A549 (cell line): ENCODE data around the gene C2. TPM values are rescaled to one million over a fixed set of nuclear protein-coding genes. Genes with fewer than 3 reads are reported as not detected.

Experiments used
- ATAC-seq, 2 experiments: fragments of 200-7000 bp in 1 of 2; fragments of >200 bp in 1 of 2; cut with Nextera tagmentation in 1 of 2; cut with Tn5 transposase in 1 of 2; 3 replicates each; pipeline versions ENCODE4 v1.8.0 to v1.9.1; 2018 to 2020; ENCODE audit warnings: mild to moderate bottlenecking in 1 of 2, moderate library complexity in 1 of 2
- CTCF ChIA-PET: fragments of 300-600 bp; sonication (Branson Sonifier 250); formaldehyde crosslinking; extraction: SDS; loops from one replicate; lab custom pipeline; 2021; ENCODE audit warnings: antibody characterized with exemption, inconsistent platforms; lab: Yijun Ruan, JAX
- POLR2A ChIA-PET: fragments of 350-600 bp; formaldehyde crosslinking; extraction: SDS; loops from one replicate; lab custom pipeline; 2021; ENCODE audit warnings: antibody characterized with exemption, inconsistent platforms; lab: Yijun Ruan, JAX
- DNase-seq, 2 experiments: peaks; one replicate each; pipeline versions ENCODE4 v3.0.0 to v3.0.0-alpha.2; 2011 to 2016; ENCODE audit warnings: low read depth in 1 of 2, low spot score in 1 of 2
- FAIRE-seq: peaks from 2 replicates; lab custom pipeline; 2011; peaks lifted over from hg19 to GRCh38; lab: Jason Lieb, UNC
- H3K27ac ChIP-seq, 2 experiments: fragments of >200 bp; sonication (Bioruptor Twin); formaldehyde crosslinking; 3 replicates each; pipeline ENCODE4 v1.5.1; 2016 to 2017
- H3K4me1 ChIP-seq: fragments of >200 bp; sonication (Bioruptor Twin); formaldehyde crosslinking; 3 replicates; pipeline ENCODE4 v1.6.1; 2016
- H3K4me2 ChIP-seq: fragments of >200 bp; sonication (Bioruptor Twin); formaldehyde crosslinking; 3 replicates; pipeline ENCODE4 v1.6.1; 2016
- H3K4me3 ChIP-seq: fragments of >200 bp; sonication (Bioruptor Twin); formaldehyde crosslinking; 3 replicates; pipeline ENCODE4 v1.5.1; 2016
- H3K9me3 ChIP-seq: fragments of >200 bp; sonication (Bioruptor Twin); formaldehyde crosslinking; 3 replicates; pipeline ENCODE4 v1.6.1; 2016
- BHLHE40 ChIP-seq: IDR thresholded peaks from 2 replicates; pipeline ENCODE4 v1.6.1; 2012; ENCODE audit warnings: low read depth, low read length, inconsistent platforms
- EHF ChIP-seq: fragments of 250-450 bp; sonication (Bioruptor Pico); IDR thresholded peaks from 2 replicates; pipeline ENCODE4 v1.5.0; 2020; ENCODE audit warnings: mild to moderate bottlenecking
- EHMT2 ChIP-seq: fragments of 200-600 bp; sonication (generic); IDR thresholded peaks from 2 replicates; pipeline ENCODE4 v1.6.1; 2016; ENCODE audit warnings: antibody characterized with exemption, low read depth, mild to moderate bottlenecking, moderate library complexity
- EP300 ChIP-seq, 2 experiments: fragments of >200 bp; sonication (Bioruptor Twin); formaldehyde crosslinking; IDR thresholded peaks; 2 replicates in 1 of 2; 3 replicates in 1 of 2; pipeline ENCODE4 v1.6.1; 2016 to 2017
- FOSL2 ChIP-seq, 2 experiments: fragments of 450-650 bp in 1 of 2; fragments of >200 bp in 1 of 2; sonication (Bioruptor Twin) in 1 of 2; formaldehyde crosslinking; IDR thresholded peaks; 2 replicates each; pipeline versions ENCODE4 v1.5.0 to v1.6.1; 2016 to 2020; ENCODE audit warnings: mild to moderate bottlenecking in 1 of 2, moderate library complexity in 1 of 2
- GATA3 ChIP-seq: IDR thresholded peaks from 2 replicates; pipeline ENCODE4 v1.6.1; 2012; ENCODE audit warnings: borderline replicate concordance
- HEYL ChIP-seq: fragments of 250-450 bp; sonication (Bioruptor Pico); IDR thresholded peaks from 2 replicates; pipeline ENCODE4 v1.8.0; 2021; ENCODE audit warnings: mild to moderate bottlenecking, moderate library complexity
- MAFK ChIP-seq: fragments of 450-650 bp; IDR thresholded peaks from 2 replicates; pipeline ENCODE4 v1.6.1; 2014; ENCODE audit not compliant: partially characterized antibody
- MYC ChIP-seq: IDR thresholded peaks from 2 replicates; pipeline ENCODE4 v1.6.1; 2012; ENCODE audit warnings: mild to moderate bottlenecking, inconsistent platforms, low read length, improper control_type of control experiment, borderline replicate concordance
- NFE2L2 ChIP-seq: fragments of 150-350 bp; conservative IDR thresholded peaks from 2 replicates; pipeline ENCODE4 v1.6.1; 2014; ENCODE audit warnings: low read length
- POLR2A ChIP-seq: IDR thresholded peaks from 2 replicates; pipeline ENCODE4 v1.6.1; 2012; ENCODE audit warnings: mild to moderate bottlenecking, low read length
- RAD21 ChIP-seq, 2 experiments: fragments of >200 bp in 1 of 2; sonication (Bioruptor Twin) in 1 of 2; formaldehyde crosslinking in 1 of 2; IDR thresholded peaks in 1 of 2; conservative IDR thresholded peaks in 1 of 2; 2 replicates in 1 of 2; 3 replicates in 1 of 2; pipeline ENCODE4 v1.6.1; 2012 to 2018; ENCODE audit warnings: inconsistent platforms in 1 of 2
- REST ChIP-seq: fragments of 200-600 bp; sonication (generic); IDR thresholded peaks from 2 replicates; pipeline ENCODE4 v1.6.1; 2016; ENCODE audit warnings: antibody characterized with exemption, mild to moderate bottlenecking, moderate library complexity
- RFX5 ChIP-seq: fragments of 450-650 bp; IDR thresholded peaks from 2 replicates; pipeline ENCODE4 v1.7.1; 2014; ENCODE audit warnings: antibody characterized with exemption, mild to moderate bottlenecking, moderate library complexity
- ZSCAN20 ChIP-seq: fragments of 250-450 bp; sonication (Bioruptor Pico); IDR thresholded peaks from 2 replicates; pipeline ENCODE4 v1.8.0; 2022; ENCODE audit warnings: mild to moderate bottlenecking, moderate library complexity
- WGBS: methylation state at CpG from one replicate; pipeline ENCODE4 v1.1.6; 2017; ENCODE audit errors: missing lambda C conversion rate; 5-methylcytosine and 5-hydroxymethylcytosine counted together
- polyA plus RNA-seq, 4 experiments: library from polyadenylated mRNA; depleted of rRNA in 3 of 4; stranded (reverse); fragments of >200 nt; fragmentation: RNase III in 1 of 4; extraction: RNeasy Plus Mini Kit Qiagen cat#74134 plus additional on column Dnase treatment in 1 of 4; gene quantifications; 2 replicates in 3 of 4; 3 replicates in 1 of 4; pipeline ENCODE4 v1.2.3, GENCODE V29; 2011 to 2017
- TF ChIP-seq, protein P1 (sequence below): fragments of 250-450 bp; sonication (Bioruptor Pico); IDR thresholded peaks from 2 replicates; pipeline ENCODE4 v1.5.0; 2021; ENCODE audit warnings: mild to moderate bottlenecking, moderate library complexity, borderline replicate concordance
- TF ChIP-seq, protein P2 (sequence below): fragments of >200 bp; sonication (Bioruptor Twin); formaldehyde crosslinking; IDR thresholded peaks from 2 replicates; pipeline ENCODE4 v1.6.1; 2016

The C2 gene
- polyA plus RNA-seq, 2 of the 4 experiments (the other 2 are of a cell fraction), result 0.22 to 0.87 TPM

DNA sequence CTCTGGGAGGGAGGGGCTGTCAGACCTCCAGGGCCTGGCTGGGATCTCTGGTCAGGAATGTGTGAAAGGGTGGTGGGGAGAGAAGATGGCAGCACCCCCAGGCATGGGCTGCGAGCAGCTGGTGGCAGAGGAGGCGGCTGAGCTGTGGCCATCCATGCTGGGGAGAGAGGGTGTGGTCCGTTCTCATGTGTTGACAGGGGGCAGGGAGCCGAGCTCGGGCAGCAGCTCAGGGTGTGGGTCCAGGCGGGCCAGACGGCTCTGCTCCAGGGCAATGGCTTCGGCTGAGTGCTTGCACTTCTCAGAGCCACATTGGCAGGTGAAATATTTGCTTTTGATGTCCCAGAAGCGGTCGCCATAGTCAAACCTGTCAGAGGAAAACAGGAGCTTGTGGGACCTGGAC is 47.6 kb upstream of the C2 start (continued):
- TF ChIP-seq REST (no peak), MYC (no peak), NFE2L2 (no peak), POLR2A (no peak), EHMT2 (no peak)
- TF ChIP-seq, all 56 proteins: peak for 0

DNA sequence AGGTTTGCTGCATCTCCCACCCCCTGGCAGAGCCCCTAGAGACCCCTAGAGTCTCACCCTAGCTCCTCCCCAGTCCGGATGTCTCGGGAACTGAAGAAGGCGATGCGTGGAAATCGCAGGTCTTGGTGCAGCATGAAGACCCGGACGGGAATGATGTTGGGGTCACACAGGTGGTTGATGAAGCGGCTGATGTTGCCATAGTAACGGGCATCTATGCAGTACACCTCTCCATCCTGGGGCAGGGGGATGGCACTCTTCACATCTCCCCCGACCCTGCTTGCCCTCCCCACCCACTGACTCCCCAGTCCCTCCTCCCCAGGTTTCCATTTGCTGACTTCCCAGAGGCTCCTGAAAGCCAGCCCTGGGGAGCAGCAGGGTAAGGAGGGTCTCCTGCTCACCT is 46.9 kb upstream of the C2 start:
- ATAC-seq (no peak), DNase-seq (no peak), FAIRE-seq (no peak)
- no peak for TF ChIP-seq EP300 (IDR thresholded peaks at IDR 0.05)
- TF ChIP-seq, protein P1, sequence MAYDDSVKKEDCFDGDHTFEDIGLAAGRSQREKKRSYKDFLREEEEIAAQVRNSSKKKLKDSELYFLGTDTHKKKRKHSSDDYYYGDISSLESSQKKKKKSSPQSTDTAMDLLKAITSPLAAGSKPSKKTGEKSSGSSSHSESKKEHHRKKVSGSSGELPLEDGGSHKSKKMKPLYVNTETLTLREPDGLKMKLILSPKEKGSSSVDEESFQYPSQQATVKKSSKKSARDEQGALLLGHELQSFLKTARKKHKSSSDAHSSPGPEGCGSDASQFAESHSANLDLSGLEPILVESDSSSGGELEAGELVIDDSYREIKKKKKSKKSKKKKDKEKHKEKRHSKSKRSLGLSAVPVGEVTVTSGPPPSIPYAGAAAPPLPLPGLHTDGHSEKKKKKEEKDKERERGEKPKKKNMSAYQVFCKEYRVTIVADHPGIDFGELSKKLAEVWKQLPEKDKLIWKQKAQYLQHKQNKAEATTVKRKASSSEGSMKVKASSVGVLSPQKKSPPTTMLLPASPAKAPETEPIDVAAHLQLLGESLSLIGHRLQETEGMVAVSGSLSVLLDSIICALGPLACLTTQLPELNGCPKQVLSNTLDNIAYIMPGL, result no peak
- H3K4me1 ChIP-seq, result no peaks in the 10 kb centered on the region
- no peaks in the 10 kb centered on the region for H3K9me3 ChIP-seq
- 92% methylated on average over 10 of the region's 10 CpGs for WGBS
- H3K27ac ChIP-seq, result no peak overlapping the region
- ChIA-PET POLR2A (interaction anchor here (0.5 kb wide), 1 partner anchor 50 kb away, joined by 3 read pairs; no protein-coding TSS in a partner anchor), CTCF (interaction anchor here (1.1 to 4.0 kb wide), 2 partner anchors 8 to 44 kb away, joined by 3 to 25 read pairs; no protein-coding TSS in a partner anchor)
- no peak overlapping the region for H3K4me2 ChIP-seq
- H3K4me3 ChIP-seq, result no peak overlapping the region

- no peak overlapping the region for H3K4me2 ChIP-seq
- TF ChIP-seq BHLHE40 (no peak), MAFK (no peak), HEYL (CRISPR knock-in tag) (no peak), RFX5 (no peak), GATA3 (no peak), EHF (CRISPR knock-in tag) (no peak), FOSL2 (IDR thresholded peaks at IDR 0.05) (no peak), FOSL2 (CRISPR knock-in tag; IDR thresholded peaks at IDR 0.05) (no peak), ZSCAN20 (CRISPR knock-in tag) (no peak), RAD21 (conservative IDR thresholded peaks at IDR 0.05 in 1 of 2, IDR thresholded peaks at IDR 0.05 in 1 of 2) (no peak), MYC (no peak)
- TF ChIP-seq, protein P2, sequence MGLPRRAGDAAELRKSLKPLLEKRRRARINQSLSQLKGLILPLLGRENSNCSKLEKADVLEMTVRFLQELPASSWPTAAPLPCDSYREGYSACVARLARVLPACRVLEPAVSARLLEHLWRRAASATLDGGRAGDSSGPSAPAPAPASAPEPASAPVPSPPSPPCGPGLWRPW, result no peak
- TF ChIP-seq, all 56 proteins: peak for 0
- DNase-seq (no peak), FAIRE-seq (no peak), ATAC-seq (no peak)
- ChIA-PET POLR2A (no interaction called here), CTCF (interaction anchor here (2.6 kb wide), 1 partner anchor 72 kb away, joined by 6 read pairs; no protein-coding TSS in a partner anchor)
- Histone ChIP-seq H3K27ac (no peak overlapping the region), H3K9me3 (no peaks in the 10 kb centered on the region), H3K4me1 (no peaks in the 10 kb centered on the region), H3K4me3 (no peak overlapping the region)
- 89% methylated on average over 9 of the region's 9 CpGs for WGBS
Measured at GRCh38 chr6:31881136-31881859, 46.2 kb upstream of the C2 start.
